HUES64 (cell line): ENCODE data around the gene KCTD4.

Experiments used
- H3K27ac ChIP-seq: 2 replicates; pipeline ENCODE4 v1.7.0; 2013; ENCODE audit warnings: low read depth, low read length, inconsistent platforms
- H3K27me3 ChIP-seq: 2 replicates; pipeline ENCODE4 v1.6.1; 2013; ENCODE audit warnings: mild to moderate bottlenecking, low read length; ENCODE audit not compliant: insufficient read depth
- H3K36me3 ChIP-seq: 2 replicates; pipeline ENCODE4 v1.6.1; 2013; ENCODE audit warnings: mild to moderate bottlenecking, low read length; ENCODE audit not compliant: insufficient read depth
- H3K4me1 ChIP-seq: 2 replicates; pipeline ENCODE4 v1.6.1; 2013; ENCODE audit warnings: mild to moderate bottlenecking, low read length, moderate library complexity; ENCODE audit not compliant: insufficient read depth
- H3K4me3 ChIP-seq: 2 replicates; pipeline ENCODE4 v1.5.1; 2013; ENCODE audit warnings: mild to moderate bottlenecking, low read length, moderate library complexity
- H3K9ac ChIP-seq: 2 replicates; pipeline ENCODE4 v1.6.1; 2013; ENCODE audit warnings: mild to moderate bottlenecking, low read depth, low read length
- H3K9me3 ChIP-seq: 2 replicates; pipeline ENCODE4 v1.6.1; 2013; ENCODE audit warnings: low read depth, low read length; ENCODE audit not compliant: insufficient read depth
- WGBS: fragments of 150-250, 120-280 bp; methylation state at CpG from one replicate; pipeline ENCODE4 v1.1.7; 2013; ENCODE audit warnings: missing lambda C conversion rate; 5-methylcytosine and 5-hydroxymethylcytosine counted together

Gene KCTD4

DNA sequence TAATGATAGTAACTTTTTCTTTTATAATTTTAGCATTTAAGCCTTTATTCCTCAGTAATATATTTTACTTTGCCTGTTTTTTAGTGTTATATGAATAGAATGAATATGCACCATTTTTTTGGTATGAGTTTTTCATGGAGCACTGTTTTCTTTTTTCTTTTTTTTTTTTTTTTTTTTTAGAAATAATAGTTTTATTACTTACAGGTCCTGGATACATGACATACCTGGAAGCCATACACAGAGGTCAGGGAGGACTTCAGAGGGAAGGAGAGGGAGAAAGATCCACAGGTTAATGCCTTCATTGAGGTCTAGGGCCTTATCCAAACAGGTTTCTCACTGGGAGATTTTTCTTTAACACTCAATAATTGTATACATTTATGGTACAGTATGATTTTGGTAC, 26.4 kb downstream of the KCTD4 start:
- H3K27me3 ChIP-seq, result no peaks in the 10 kb centered on the region
- H3K4me3 ChIP-seq, result no peak overlapping the region
- peaks cover 2% of the 10 kb centered on the region; the same call in 1 of the 2 replicates for H3K36me3 ChIP-seq
- H3K27ac ChIP-seq, result no peak overlapping the region
- H3K9ac ChIP-seq, result no peak overlapping the region
- H3K9me3 ChIP-seq, result no peaks in the 10 kb centered on the region
- H3K4me1 ChIP-seq, result peaks cover 3% of the 10 kb centered on the region; the same call in 1 of the 2 replicates

DNA sequence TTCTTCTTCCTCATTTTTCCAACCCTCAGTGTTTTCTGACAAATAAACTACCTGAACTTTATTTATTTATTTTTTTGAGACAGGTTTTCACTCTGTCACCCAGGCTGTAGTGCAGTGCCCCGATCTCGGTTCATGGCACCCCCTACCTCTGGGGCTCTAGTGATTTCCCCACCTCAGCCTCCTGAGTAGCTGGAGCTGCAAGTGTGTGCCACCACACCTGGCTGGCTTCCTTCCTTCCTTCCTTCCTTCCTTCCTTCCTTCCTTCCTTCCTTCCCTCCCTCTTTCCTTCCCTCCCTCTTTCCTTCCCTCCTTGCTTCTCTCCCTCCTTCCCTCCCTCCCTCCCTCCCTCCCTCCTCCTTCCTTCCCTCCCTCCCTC, 32.3 kb downstream of the KCTD4 start:
- H3K36me3 ChIP-seq, result peaks cover 8% of the 10 kb centered on the region; the same call in 1 of the 2 replicates
- no peak overlapping the region for H3K4me3 ChIP-seq
- no peak overlapping the region for H3K9ac ChIP-seq
- 65% methylated on average over 2 of the region's 2 CpGs for WGBS
- H3K4me1 ChIP-seq, result no peaks in the 10 kb centered on the region
- H3K9me3 ChIP-seq, result no peaks in the 10 kb centered on the region
- no peaks in the 10 kb centered on the region for H3K27me3 ChIP-seq
- H3K27ac ChIP-seq, result no peak overlapping the region

DNA sequence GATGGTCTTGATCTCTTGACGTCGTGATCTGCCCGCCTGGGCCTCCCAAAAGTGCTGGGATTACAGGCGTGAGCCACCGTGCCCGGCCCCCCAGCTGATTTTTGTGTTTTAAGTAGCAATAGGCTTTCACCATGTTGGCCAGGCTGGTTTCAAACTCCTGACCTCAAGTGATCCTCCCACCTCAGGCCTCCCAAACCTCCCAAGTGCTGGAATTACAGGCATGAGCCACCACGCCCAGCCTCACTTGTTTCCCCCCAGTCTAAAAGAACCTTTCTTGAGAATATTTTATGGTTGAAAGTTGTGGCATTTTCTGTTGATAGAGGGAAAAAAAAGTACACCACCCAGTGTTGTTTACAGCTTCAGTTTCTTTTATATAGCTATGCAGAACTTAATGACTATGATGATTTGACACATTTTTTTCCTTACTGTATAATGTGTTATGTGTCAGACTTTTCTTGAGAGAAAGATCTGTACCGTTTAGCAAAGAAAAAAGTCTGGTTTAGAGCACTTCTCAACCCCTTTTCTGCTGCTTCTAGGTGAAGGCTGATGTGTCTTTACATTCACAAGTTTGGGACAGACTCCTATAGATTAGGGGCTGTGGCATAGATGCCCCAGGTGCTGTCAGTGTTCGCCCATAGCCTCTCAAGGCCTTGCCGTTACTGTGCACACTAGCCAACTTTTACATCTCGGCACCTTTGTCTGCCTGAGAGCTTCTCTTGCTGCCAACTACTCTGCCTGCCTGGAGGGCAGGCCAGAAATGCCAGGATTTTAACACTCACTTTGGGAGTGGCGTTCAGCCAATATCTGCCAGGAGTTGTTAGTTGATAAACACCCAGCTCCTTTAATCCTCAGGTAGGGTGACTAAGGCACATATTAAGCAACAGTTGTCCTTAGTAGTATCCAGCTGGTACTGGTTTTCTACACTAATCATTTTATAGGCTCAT, 33.0 kb downstream of the KCTD4 start:
- no peak overlapping the region for H3K9ac ChIP-seq

DNA sequence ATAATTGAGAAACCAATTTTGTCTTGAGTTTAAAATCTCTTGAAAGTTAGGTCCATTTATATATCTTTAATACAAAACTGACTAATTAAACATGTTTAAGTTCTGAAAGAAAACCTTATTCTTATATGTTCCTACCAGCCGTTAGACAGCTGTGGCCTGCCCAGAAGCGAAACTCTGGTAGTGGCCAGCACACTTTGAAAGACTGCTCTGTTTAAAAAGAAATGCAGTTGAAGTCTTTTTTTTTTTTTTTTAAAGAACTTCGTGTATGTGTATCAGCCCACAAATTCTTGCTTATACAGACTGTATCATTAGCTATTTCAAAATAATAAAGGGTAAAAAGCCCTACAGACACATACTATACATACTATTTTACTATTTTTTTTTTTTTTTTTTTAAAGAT, 34.0 kb downstream of the KCTD4 start:
- Histone ChIP-seq H3K36me3 (peaks cover 8% of the 10 kb centered on the region; the same call in 1 of the 2 replicates), H3K9me3 (no peaks in the 10 kb centered on the region), H3K4me1 (0 out of 2 replicates have a peak, but pooled peaks cover 3% of the 10 kb centered on the region), H3K9ac (no peak overlapping the region), H3K27me3 (no peaks in the 10 kb centered on the region), H3K27ac (no peak overlapping the region), H3K4me3 (no peak overlapping the region)
- WGBS, result 75% methylated on average over 2 of the region's 3 CpGs

More for the DNA sequence above, 33.0 kb downstream of the KCTD4 start:
- no peaks in the 10 kb centered on the region for H3K9me3 ChIP-seq
- H3K4me1 ChIP-seq, result no peaks in the 10 kb centered on the region
- no peak overlapping the region for H3K27ac ChIP-seq
- peaks cover 8% of the 10 kb centered on the region; the same call in 1 of the 2 replicates for H3K36me3 ChIP-seq
- H3K4me3 ChIP-seq, result no peak overlapping the region
- WGBS, result 92% methylated on average over 12 of the region's 12 CpGs
- H3K27me3 ChIP-seq, result no peaks in the 10 kb centered on the region

DNA sequence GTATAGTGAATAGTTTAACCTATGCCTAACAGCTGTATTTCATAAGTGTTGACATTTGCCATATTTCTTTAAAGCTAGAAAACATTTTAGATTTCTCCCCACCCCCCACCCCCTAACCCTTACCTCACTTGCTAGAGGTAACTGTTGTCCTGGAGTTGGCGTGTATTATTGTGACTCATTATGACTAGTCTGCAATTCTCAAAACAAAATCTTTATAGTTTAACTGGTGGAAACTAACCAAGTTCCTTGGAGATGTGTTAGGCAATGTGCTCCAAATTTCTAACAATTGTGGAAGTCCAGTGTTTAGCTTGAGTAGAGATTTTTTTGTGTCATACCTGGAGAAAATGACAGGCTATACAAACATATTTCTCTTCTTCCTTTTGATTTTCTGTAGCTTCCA, 38.0 kb downstream of the KCTD4 start:
- Histone ChIP-seq H3K9ac (no peak overlapping the region), H3K4me3 (no peak overlapping the region), H3K9me3 (no peaks in the 10 kb centered on the region), H3K27me3 (no peaks in the 10 kb centered on the region), H3K4me1 (0 out of 2 replicates have a peak, but pooled peaks cover 3% of the 10 kb centered on the region), H3K27ac (no peak overlapping the region), H3K36me3 (peaks cover 25% of the 10 kb centered on the region)
- no CpG with 5 or more reads among the region's 1 CpG for WGBS

DNA sequence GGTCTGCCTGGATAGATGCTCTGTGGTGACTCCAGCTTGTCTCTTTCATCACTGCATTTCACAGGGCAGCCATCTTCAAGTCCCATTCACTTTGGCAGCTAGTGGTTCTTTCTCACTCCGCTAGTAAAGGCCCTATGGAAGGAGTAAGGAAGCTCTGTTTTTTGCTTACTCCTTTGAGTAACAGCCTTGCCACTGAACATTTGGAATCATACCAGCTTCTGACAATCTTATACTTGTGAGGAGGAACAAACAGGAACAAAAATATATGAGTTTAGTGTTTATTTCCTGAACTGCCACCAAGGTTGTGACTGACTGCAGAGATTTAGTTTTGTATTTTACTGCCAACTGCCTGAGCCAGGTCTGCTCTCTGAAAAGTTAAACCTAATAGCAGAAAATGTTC, 38.7 kb downstream of the KCTD4 start:
- Histone ChIP-seq H3K4me1 (0 out of 2 replicates have a peak, but pooled peaks cover 3% of the 10 kb centered on the region), H3K9me3 (no peaks in the 10 kb centered on the region), H3K36me3 (peaks cover 26% of the 10 kb centered on the region), H3K27ac (no peak overlapping the region), H3K27me3 (no peaks in the 10 kb centered on the region), H3K4me3 (no peak overlapping the region), H3K9ac (no peak overlapping the region)
- 100% methylated on average over 1 of the region's 1 CpG for WGBS

DNA sequence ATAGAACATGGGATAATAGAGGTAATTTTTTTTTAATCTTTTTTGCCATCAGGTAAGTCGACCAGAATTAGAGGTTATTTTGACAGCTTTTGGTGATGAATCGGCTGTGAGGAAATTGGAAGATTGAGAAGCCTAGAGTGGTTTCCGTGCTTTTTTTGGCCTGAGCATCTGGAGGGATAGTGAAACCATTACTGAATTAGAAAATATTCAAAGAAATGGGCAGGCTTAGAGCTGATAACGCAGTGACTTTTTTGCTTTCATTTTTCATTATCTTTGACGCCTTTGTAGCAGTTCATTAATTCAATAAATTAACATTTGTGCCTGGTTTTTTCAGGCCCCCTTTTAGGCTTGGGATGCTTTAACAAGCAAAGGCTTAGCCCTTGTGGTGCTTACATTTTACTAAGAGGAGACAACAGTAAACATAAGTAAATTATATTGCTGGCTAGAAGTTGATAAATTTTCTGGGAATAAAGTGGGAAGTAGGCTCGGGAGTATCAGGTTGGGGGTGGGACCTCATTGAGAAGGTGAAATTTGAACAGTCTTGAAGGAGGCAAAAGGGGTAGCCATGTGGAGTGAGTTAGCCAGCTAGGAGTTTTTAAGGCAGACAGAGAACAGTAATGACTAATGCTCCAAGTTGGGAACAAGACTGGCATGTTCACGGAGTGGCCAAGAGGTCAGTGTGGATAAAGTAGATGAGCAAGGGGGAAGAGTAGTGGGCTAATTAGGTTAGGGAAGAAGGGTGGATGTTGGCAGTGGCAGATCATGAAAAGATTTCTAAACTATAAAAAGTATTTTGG, 44.1 kb downstream of the KCTD4 start:
- Histone ChIP-seq H3K9me3 (no peaks in the 10 kb centered on the region), H3K4me1 (no peaks in the 10 kb centered on the region), H3K4me3 (no peak overlapping the region), H3K27ac (no peak overlapping the region), H3K36me3 (peaks cover 43% of the 10 kb centered on the region), H3K27me3 (no peaks in the 10 kb centered on the region), H3K9ac (no peak overlapping the region)
- 95% methylated on average over 7 of the region's 7 CpGs for WGBS

DNA sequence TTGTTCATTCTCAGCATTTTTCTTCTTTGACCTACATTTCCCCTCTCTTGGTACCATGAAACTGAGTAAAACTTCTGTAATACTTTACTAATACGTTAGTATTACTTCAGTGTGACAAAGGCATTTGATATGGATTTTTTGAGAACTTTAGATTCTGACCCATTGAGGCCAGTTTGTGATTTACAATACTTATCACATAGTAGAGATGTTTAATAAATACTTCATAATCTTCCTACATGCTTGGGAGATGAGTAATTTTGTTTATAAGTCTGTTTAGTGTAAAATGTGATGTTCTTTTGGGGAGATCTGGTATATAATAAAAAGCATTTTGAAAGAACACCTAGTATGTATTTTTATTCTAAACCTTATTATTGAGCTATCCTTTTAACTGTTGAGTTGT, 50.9 kb downstream of the KCTD4 start:
- no peak overlapping the region for H3K9ac ChIP-seq
- peaks cover 19% of the 10 kb centered on the region; the same call in 1 of the 2 replicates for H3K36me3 ChIP-seq
- H3K9me3 ChIP-seq, result no peaks in the 10 kb centered on the region
- H3K27me3 ChIP-seq, result no peaks in the 10 kb centered on the region
- H3K4me3 ChIP-seq, result no peak overlapping the region
- H3K4me1 ChIP-seq, result no peaks in the 10 kb centered on the region
- no peak overlapping the region for H3K27ac ChIP-seq
- WGBS, result no CpG with 5 or more reads among the region's 1 CpG

DNA sequence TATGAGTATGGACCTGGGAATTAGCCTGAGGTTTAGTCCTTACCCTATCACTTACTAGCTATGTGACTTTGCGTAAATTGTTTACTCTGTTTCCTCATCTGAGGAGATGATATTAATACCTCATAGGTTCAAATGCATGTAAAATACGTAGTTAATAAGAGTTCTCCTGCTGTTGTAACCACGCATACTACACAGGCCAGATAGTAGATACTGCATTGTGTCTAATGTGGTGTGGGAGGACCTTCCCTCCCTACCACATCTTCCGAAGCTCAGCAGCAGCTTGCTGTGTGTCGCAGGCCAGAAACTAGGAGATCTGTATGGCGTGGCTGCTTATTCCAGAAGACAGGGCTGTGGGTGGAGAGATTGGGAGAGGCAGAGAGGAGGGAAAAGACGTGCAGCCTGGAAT, 57.5 kb downstream of the KCTD4 start:
- Histone ChIP-seq H3K4me3 (no peak overlapping the region), H3K27me3 (no peaks in the 10 kb centered on the region), H3K4me1 (no peaks in the 10 kb centered on the region), H3K9me3 (no peaks in the 10 kb centered on the region), H3K9ac (no peak overlapping the region), H3K36me3 (peaks cover 15% of the 10 kb centered on the region), H3K27ac (no peak overlapping the region)
- WGBS, result 94% methylated on average over 7 of the region's 7 CpGs
